Activated T-cell treated with anti-CD3 and anti-CD28 coated beads for 4 hours (primary cell): ENCODE data around the gene OR9A4.
"Not testable (repeated sequence)": the region's sequence is repeated elsewhere in the genome, so short reads cannot be mapped to it uniquely, and the experiment has no call there.

Experiments
- DNase-seq: peaks from one replicate; pipeline ENCODE4 v3.0.0-alpha.2; 2020

OR9A4 gene

GRCh38 chr7:141916099-141916498 lies at the start of gene OR9A4:
Gene OR9A4 (plus strand): TSS chr7:141916399. CDS start chr7:141918876, 2,477 bp downstream.
- no peak for DNase-seq

- DNase-seq, result no peak
These were observed 49.2 kb upstream of the OR9A4 start for GRCh38 chr7:141866974-141867373.

GRCh38 chr7:141872931-141873330 lies 43.3 kb upstream of the OR9A4 start:
- DNase-seq, result no peak

GRCh38 chr7:141874787-141875186 lies 41.4 kb upstream of the OR9A4 start:
- DNase-seq, result no peak

GRCh38 chr7:141875453-141875852 lies 40.7 kb upstream of the OR9A4 start:
- no peak for DNase-seq

GRCh38 chr7:141876371-141876770 lies 39.8 kb upstream of the OR9A4 start:
- DNase-seq, result no peak

GRCh38 chr7:141877365-141877764 lies 38.8 kb upstream of the OR9A4 start:
- no peak for DNase-seq

GRCh38 chr7:141880960-141881359 lies 35.2 kb upstream of the OR9A4 start:
- no peak for DNase-seq

- DNase-seq, result no peak
These were observed 31.5 kb upstream of the OR9A4 start for GRCh38 chr7:141884539-141885225.

- no peak for DNase-seq
These were observed 26.9 kb upstream of the OR9A4 start for GRCh38 chr7:141889321-141889720.

GRCh38 chr7:141891336-141891735 lies 24.9 kb upstream of the OR9A4 start:
- DNase-seq, result no peak

- not testable (repeated sequence) for DNase-seq
These were observed 16.8 kb upstream of the OR9A4 start for GRCh38 chr7:141899366-141899765.

- DNase-seq, result no peak
These were observed 9.9 kb upstream of the OR9A4 start for GRCh38 chr7:141906285-141906684.

- no peak for DNase-seq
These were observed 4.8 kb upstream of the OR9A4 start for GRCh38 chr7:141911391-141911790.

- DNase-seq, result no peak
These were observed 634 bp upstream of the OR9A4 start for GRCh38 chr7:141915565-141915964.

GRCh38 chr7:141920281-141920680 lies 4.1 kb downstream of the OR9A4 start:
- no peak for DNase-seq

GRCh38 chr7:141928146-141928844 lies 12.1 kb downstream of the OR9A4 start:
- no peak for DNase-seq

- DNase-seq, result no peak
These were observed 12.6 kb downstream of the OR9A4 start for GRCh38 chr7:141928845-141929195.

GRCh38 chr7:141930211-141930610 lies 14.0 kb downstream of the OR9A4 start:
- DNase-seq, result no peak

GRCh38 chr7:141941075-141941474 lies 24.9 kb downstream of the OR9A4 start:
- DNase-seq, result no peak

- DNase-seq, result no peak
These were observed 27.6 kb downstream of the OR9A4 start for GRCh38 chr7:141943846-141944245.

- DNase-seq, result no peak
These were observed 28.6 kb downstream of the OR9A4 start for GRCh38 chr7:141944811-141945210.

- DNase-seq, result no peak
These were observed 29.2 kb downstream of the OR9A4 start for GRCh38 chr7:141945356-141945755.

- no peak for DNase-seq
These were observed 30.6 kb downstream of the OR9A4 start, which contains the start of gene CLEC5A for GRCh38 chr7:141946796-141947195. Gene CLEC5A (minus strand): TSS chr7:141946974. CDS start chr7:141946292, 682 bp downstream.

GRCh38 chr7:141949021-141949420 lies 32.8 kb downstream of the OR9A4 start:
- no peak for DNase-seq
